ENCODE measurements around the gene POLDIP2.

The POLDIP2 gene

DNA sequence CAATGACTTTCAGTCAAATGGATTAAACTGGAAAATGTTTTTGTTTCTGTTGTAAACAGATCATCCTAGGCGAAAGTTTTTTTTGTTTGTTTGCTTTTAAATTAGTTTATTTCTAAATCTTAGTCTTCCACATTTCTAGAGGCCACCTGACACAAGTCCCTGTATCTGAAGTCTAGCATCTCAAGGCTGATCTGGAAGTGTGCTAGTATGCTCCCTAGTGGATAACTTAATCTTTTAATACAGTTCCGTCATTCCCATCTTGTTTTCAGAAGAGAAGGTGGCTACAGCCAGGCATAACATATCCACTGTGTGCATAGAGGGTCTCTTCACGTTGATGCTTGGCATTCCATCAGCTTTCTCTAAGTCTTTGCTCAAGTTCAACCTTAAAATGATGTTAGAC lies 29.6 kb downstream of the POLDIP2 start:
- no peak overlapping the region for H3K27ac ChIP-seq (replicated peaks)
- H3K4me3 ChIP-seq (replicated peaks; ENCODE audit: insufficient read depth, low read length): no peak overlapping the region
- no peaks in the 10 kb centered on the region for H3K27me3 ChIP-seq (ENCODE audit: insufficient read depth, poor library complexity, severe bottlenecking)
- no peak for TF ChIP-seq POLR2AphosphoS5 (IDR thresholded peaks at IDR 0.05; ENCODE audit: low read depth)
- TF ChIP-seq CTCF (IDR thresholded peaks at IDR 0.05; ENCODE audit: insufficient read depth, low read length): no peak
- no peak for TF ChIP-seq GABPA (IDR thresholded peaks at IDR 0.05; ENCODE audit: low read depth)
- TF ChIP-seq SPI1 (IDR thresholded peaks at IDR 0.05; ENCODE audit: borderline replicate concordance, low read depth): no peak
- TF ChIP-seq REST (IDR thresholded peaks at IDR 0.05; ENCODE audit: insufficient replicate concordance, low read depth): no peak
- DNase-seq (ENCODE audit: low read depth in 1 of 2, low spot score in 1 of 2): no peak

DNA sequence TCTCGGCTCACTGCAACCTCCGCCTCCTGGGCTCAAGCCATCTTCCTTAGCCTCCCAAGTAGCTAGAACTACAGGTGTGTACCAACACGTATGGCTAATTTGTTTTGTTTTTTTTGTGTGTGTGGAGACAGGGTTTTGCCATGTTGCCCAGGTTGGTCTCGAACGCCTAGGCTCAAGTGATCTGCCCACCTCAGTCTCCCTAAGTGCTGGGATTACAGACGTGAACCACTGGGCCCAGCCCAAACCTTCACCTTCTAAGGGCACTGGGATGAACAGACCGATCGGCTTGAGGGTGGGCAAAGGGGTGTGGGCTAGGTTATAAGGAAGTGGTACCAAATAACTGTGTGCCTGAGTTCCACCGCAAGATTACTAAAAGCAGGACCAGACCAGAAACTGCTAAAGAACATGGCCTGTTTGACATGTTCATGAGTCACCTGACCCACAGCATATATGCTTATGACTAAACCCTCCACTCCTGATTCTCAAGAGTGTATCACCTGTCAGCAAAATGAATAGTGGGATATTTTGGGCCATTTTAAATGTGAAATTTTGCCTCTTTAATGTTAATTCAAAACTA lies 30.2 kb downstream of the POLDIP2 start:
- Histone ChIP-seq H3K27ac (replicated peaks) (no peak overlapping the region), H3K4me3 (replicated peaks; ENCODE audit: insufficient read depth, low read length) (no peak overlapping the region), H3K27me3 (ENCODE audit: insufficient read depth, poor library complexity, severe bottlenecking) (no peaks in the 10 kb centered on the region)
- no peak for TF ChIP-seq SPI1 (IDR thresholded peaks at IDR 0.05; ENCODE audit: borderline replicate concordance, low read depth)
- TF ChIP-seq POLR2AphosphoS5 (IDR thresholded peaks at IDR 0.05; ENCODE audit: low read depth): no peak
- TF ChIP-seq GABPA (IDR thresholded peaks at IDR 0.05; ENCODE audit: low read depth): no peak
- no peak for TF ChIP-seq REST (IDR thresholded peaks at IDR 0.05; ENCODE audit: insufficient replicate concordance, low read depth)
- TF ChIP-seq CTCF (IDR thresholded peaks at IDR 0.05; ENCODE audit: insufficient read depth, low read length): no peak
- no peak for DNase-seq (ENCODE audit: low read depth in 1 of 2, low spot score in 1 of 2)

GRCh38 chr17:28326114-28326513 lies 31.2 kb downstream of the POLDIP2 start:
- no peak overlapping the region for H3K27ac ChIP-seq (replicated peaks)
- no peak for DNase-seq (ENCODE audit: low read depth in 1 of 2, low spot score in 1 of 2)
- H3K4me3 ChIP-seq (replicated peaks; ENCODE audit: insufficient read depth, low read length): no peak overlapping the region
- no peaks in the 10 kb centered on the region for H3K27me3 ChIP-seq (ENCODE audit: insufficient read depth, poor library complexity, severe bottlenecking)
- TF ChIP-seq GABPA (IDR thresholded peaks at IDR 0.05; ENCODE audit: low read depth): no peak
- TF ChIP-seq SPI1 (IDR thresholded peaks at IDR 0.05; ENCODE audit: borderline replicate concordance, low read depth): no peak
- no peak for TF ChIP-seq POLR2AphosphoS5 (IDR thresholded peaks at IDR 0.05; ENCODE audit: low read depth)
- no peak for TF ChIP-seq REST (IDR thresholded peaks at IDR 0.05; ENCODE audit: insufficient replicate concordance, low read depth)
- TF ChIP-seq CTCF (IDR thresholded peaks at IDR 0.05; ENCODE audit: insufficient read depth, low read length): no peak
